BJ (cell line): ENCODE results near the gene XDH. TPM values are rescaled to one million over a fixed set of nuclear protein-coding genes. Genes with fewer than 3 reads are reported as not detected.

Experiments
- CTCF ChIA-PET: fragments of 350-600 bp; formaldehyde crosslinking; extraction: SDS; loops from one replicate; lab custom pipeline; 2021; ENCODE audit warnings: antibody characterized with exemption, inconsistent platforms; lab: Yijun Ruan, JAX
- POLR2A ChIA-PET: fragments of 300-600 bp; sonication (Branson Sonifier 250); formaldehyde crosslinking; extraction: SDS; loops from one replicate; lab custom pipeline; 2021; ENCODE audit warnings: antibody characterized with exemption; lab: Charles Lee
- DNase-seq: peaks from one replicate; pipeline ENCODE4 v3.0.0-alpha.2; 2011; ENCODE audit warnings: low read depth
- H3K27me3 ChIP-seq: 2 replicates; pipeline ENCODE4 v1.6.0; 2011; ENCODE audit warnings: low read length; ENCODE audit not compliant: control insufficient read depth, insufficient read depth
- H3K36me3 ChIP-seq: 2 replicates; pipeline ENCODE4 v1.5.1; 2011; ENCODE audit warnings: low read length; ENCODE audit not compliant: control insufficient read depth, insufficient read depth
- H3K4me3 ChIP-seq: 2 replicates; pipeline ENCODE4 v1.5.1; 2011; ENCODE audit warnings: low read depth, mild to moderate bottlenecking, control low read depth, low read length
- CTCF ChIP-seq: IDR thresholded peaks from 2 replicates; pipeline ENCODE4 v1.5.1; 2011; ENCODE audit warnings: low read depth, mild to moderate bottlenecking, control low read depth, inconsistent platforms, low read length, moderate library complexity; ENCODE audit not compliant: insufficient read depth
- polyA plus RNA-seq: library from polyadenylated mRNA; depleted of rRNA; stranded (reverse); fragments of >200 nt; gene quantifications from 2 replicates; pipeline ENCODE4 v1.2.3, GENCODE V29; 2011

XDH gene
- polyA plus RNA-seq, 1 experiment, result 0.69 TPM

- H3K27me3 ChIP-seq, result no peaks in the 10 kb centered on the region
- DNase-seq, result no peak
- ChIA-PET POLR2A (no interaction called here), CTCF (interaction anchor here (1.0 to 1.3 kb wide), 2 partner anchors 9 to 613 kb away, joined by 3 to 5 read pairs; no protein-coding TSS in a partner anchor)
- TF ChIP-seq CTCF, result no peak
- H3K4me3 ChIP-seq, result no peak overlapping the region
- H3K36me3 ChIP-seq, result no peaks in the 10 kb centered on the region
These were observed 87.0 kb downstream of the XDH start for GRCh38 chr2:31327505-31327904.

DNA sequence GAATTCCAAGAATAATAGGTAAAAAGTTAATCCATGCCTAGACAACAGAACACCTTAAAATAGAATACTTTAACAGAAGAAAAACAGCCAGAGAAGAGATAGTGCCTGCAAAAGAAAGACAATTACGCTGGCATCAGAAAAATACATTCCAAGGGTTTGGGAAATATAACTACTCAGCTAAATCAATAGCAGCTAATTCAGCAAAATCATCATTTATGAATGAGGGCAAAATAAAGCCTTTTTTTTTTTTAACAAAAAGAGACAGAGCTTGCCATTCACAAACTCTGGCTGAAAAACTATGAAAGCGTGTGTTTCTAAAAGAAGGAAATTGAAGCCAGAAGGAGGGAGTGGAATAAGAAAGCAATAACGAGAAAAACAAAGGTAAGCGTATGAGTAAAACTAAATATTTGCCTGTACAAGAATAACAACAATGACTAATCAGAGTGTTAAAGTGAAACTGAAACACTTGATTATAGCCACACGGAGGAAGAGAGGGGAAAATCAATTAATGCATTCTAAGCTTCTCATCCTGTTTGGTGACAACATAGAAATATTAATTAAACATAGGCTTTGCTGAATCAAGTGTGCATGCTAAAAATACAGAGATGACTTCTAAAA is 90.4 kb downstream of the XDH start:
- Histone ChIP-seq H3K27me3 (no peaks in the 10 kb centered on the region), H3K4me3 (no peak overlapping the region; the same call in 1 of the 2 replicates), H3K36me3 (no peaks in the 10 kb centered on the region)
- no peak for DNase-seq
- no peak for TF ChIP-seq CTCF
- POLR2A ChIA-PET, result no interaction called here
- CTCF ChIA-PET, result interaction anchor here (0.7 to 6.5 kb wide), 2 partner anchors 9 to 169 kb away, joined by 3 to 50 read pairs; no protein-coding TSS in a partner anchor

DNA sequence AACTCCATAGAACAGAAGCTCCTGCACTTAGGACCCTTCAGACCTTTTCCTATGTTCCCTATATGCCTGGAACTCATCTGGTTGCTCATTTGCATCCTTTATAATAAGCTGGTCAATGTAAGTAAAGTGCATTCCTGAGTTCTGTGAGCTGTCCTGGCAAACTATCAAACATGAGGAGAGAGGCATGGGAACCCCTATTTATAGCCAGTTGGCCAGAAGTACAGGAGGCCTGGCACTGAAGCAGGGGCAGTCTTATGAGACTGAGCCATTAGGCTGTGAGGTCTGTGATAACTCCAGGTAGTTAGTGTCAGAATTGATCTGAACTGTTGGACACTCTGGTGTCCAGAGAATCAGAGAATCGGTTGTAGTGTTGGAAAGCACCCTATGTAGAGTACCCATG is 92.2 kb downstream of the XDH start:
- CTCF ChIA-PET, result interaction anchor here (0.8 to 6.5 kb wide), 6 partner anchors 11 to 805 kb away, joined by 3 to 50 read pairs (median 4); partner anchors contain the start of gene EHD3
- Histone ChIP-seq H3K4me3 (no peak overlapping the region), H3K36me3 (no peaks in the 10 kb centered on the region), H3K27me3 (no peaks in the 10 kb centered on the region)
- POLR2A ChIA-PET, result no interaction called here
- DNase-seq, result no peak
- no peak for TF ChIP-seq CTCF

GRCh38 chr2:31319406-31320175 is 95.0 kb downstream of the XDH start:
- POLR2A ChIA-PET, result interaction anchor here (0.6 to 0.8 kb wide), 2 partner anchors 114 to 694 kb away, joined by 4 to 8 read pairs; no protein-coding TSS in a partner anchor
- DNase-seq, result no peak

More at GRCh38 chr2:31319406-31320175, 95.0 kb downstream of the XDH start:
- no peaks in the 10 kb centered on the region for H3K36me3 ChIP-seq
- TF ChIP-seq CTCF, result no peak
- no peaks in the 10 kb centered on the region for H3K27me3 ChIP-seq
- CTCF ChIA-PET, result interaction anchor here (1.6 to 6.5 kb wide), 4 partner anchors 14 to 608 kb away, joined by 4 to 50 read pairs (median 6); partner anchors contain the start of gene EHD3
- no peak overlapping the region for H3K4me3 ChIP-seq
